Activated gamma-delta T cell treated with Interleukin-2 at 50 U/mL for 16 hours (primary cell): Measurements from ENCODE around the gene TLE2.
A peak's percentile ranks its signal among the peaks of the same experiment; 100 is the strongest.
"Not testable (repeated sequence)": the region's sequence is repeated elsewhere in the genome, so short reads cannot be mapped to it uniquely, and the experiment has no call there.

Experiments
- DNase-seq: peaks from one replicate; pipeline ENCODE4 v3.0.0-alpha.2; 2020

Gene TLE2

DNA sequence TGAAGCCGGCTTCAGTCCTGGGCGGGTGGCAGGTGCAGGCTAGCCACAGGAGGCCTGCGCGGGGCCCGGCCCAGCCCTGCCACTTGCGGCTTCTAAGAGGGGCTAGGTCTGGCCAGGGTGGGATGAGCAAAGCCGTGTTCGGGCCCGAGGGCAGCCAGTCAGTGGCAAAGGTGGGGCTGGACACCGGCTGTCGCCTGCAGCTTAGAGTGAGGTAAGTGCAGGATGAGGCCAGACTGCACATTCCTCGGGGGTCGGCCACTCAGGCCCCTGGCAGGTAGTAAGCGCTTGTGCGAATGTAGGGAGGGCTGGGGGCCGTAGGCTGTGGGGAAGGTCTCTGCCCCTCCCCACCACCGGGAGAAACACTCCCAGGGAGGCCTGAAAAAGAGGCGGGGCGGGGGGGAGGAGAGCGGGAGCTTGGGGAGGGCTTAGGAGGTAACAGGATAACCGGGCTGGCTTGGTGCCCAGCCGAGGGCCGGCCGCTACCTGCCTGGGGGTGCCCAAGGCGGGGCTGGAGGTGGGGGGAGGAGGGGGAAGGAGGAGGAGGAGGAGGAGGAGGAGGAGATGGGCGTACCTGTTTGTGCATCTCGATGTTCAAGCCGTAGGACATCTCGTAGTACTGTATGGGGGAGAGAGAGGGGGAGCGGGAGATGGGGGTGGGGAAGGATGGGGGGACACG is 26.8 kb upstream of the TLE2 start:
- DNase-seq: no peak

GRCh38 chr19:3054972-3055740 is 26.1 kb upstream of the TLE2 start:
- no peak for DNase-seq

GRCh38 chr19:3054265-3054971 is 25.3 kb upstream of the TLE2 start:
- DNase-seq: no peak

- DNase-seq: no peak
Measured at GRCh38 chr19:3053780-3054179, 24.7 kb upstream of the TLE2 start.

DNA sequence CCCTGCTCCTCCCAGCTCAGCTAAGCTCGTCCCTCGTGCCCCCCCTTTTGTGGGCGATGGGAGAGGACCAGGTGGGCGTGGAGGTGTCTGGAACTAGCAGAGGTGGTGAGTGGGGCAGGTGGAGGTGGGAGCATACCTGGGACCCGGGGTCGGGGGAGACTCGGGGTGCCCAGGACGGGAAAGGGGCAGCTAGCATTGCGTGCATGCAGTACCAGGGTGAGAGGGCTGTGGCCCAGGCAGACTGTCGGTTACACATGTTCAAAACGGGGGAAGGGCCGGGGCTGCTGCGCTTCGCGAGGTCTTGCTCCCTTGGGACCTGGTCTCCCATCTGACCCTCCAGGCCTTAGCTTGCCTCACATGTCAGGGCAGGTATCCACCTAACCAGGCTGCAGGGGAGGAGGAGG is 24.1 kb upstream of the TLE2 start:
- no peak for DNase-seq

GRCh38 chr19:3050016-3050415 is 20.9 kb upstream of the TLE2 start:
- DNase-seq: not testable (repeated sequence)

- DNase-seq: no peak
Measured at GRCh38 chr19:3049089-3049488, 20.0 kb upstream of the TLE2 start.

GRCh38 chr19:3048190-3048533 is 19.1 kb upstream of the TLE2 start:
- no peak for DNase-seq

- peak; percentile 50 for DNase-seq
Measured at GRCh38 chr19:3047496-3048189, 18.6 kb upstream of the TLE2 start.

DNA sequence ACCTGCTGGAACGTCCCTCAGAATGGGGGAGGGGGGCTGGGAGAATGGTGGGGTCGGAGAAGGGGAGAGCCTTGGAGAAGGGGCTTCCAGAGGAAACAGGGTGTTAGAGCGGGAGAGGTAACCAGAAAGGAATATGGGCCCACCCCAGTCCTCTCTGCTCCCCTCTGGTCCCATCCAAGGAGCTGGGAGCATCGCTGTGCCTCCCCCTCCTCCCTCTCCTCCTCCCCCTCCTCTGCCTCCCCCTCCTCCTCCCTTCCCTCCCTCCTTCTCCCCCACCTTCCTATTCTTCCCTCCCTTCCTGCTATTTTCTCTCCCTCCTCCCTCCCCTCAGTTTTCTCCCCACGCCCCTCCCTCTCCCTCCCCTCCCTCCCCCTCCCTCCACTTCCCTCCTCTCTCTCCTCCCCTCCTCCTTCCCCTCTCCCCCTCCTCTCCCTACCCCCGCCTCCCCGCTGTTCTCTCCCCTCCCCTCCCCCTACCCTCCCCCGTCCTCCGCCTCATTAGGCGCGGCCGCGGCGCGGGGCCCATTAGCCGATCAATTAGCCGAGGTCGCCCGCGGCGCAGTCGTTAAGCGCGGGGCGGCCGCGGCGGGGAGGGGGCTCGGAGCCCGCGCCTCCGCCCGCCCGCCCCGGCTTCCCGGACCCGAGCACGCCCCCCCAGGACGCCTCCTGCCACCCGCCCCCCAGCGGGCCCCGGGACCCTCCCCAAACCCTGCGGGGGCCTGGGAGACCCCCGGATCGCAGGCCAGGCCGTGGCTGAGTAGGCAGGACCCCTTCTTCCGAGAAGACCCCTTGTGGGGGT is 17.8 kb upstream of the TLE2 start:
- DNase-seq: no peak

- no peak for DNase-seq
Measured at GRCh38 chr19:3045885-3046697, 17.0 kb upstream of the TLE2 start.

DNA sequence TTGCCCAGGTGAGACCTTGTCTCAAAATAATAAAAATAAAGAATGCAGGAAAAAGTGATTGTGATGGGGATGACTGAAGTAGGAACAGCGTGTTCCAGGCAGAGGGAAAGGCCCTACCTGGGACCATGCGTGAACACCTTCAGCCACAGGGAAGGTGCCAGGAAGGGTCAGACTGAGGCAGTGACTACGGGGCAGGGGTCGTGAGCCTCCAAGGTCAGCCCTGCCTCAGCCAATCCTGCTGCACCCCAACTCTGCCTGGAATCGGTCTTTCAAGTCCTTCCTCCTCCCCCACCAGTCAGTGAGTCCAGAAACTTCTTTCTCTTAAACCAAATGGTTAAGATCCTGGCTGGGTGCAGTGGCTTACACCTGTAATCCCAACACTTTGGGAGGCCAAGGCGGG is 16.1 kb upstream of the TLE2 start:
- no peak for DNase-seq

DNA sequence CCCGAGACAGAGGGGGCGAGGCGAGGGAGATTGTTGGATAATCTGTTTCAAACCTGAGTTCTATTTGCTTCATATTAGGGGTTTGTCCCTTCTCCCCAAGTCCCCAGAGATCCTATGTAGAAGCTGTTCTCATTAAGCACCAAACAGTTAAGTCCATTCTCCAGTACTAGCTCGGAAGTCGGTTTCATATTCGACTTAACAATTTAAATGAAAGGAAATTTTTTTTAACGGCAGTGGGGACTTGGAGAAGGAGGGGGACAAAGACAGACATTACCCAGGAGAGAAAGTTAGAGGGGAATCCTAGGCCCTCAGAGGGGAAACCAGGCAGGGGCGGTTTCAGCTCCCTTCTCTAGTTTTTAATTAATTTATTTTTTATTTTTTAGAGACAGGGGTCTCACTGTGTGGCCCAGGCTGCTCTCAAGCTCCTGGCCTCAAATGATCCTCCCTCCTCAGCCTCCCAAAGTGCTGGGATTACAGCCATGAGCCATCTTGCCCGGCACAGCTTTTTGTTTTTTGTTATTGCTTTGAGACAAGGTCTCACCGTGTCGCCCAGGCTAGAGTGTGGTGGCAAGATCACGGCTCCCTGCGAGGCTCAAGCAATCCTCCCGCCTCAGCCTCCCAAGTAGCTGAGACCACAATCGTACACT is 13.7 kb upstream of the TLE2 start:
- DNase-seq: no peak

DNA sequence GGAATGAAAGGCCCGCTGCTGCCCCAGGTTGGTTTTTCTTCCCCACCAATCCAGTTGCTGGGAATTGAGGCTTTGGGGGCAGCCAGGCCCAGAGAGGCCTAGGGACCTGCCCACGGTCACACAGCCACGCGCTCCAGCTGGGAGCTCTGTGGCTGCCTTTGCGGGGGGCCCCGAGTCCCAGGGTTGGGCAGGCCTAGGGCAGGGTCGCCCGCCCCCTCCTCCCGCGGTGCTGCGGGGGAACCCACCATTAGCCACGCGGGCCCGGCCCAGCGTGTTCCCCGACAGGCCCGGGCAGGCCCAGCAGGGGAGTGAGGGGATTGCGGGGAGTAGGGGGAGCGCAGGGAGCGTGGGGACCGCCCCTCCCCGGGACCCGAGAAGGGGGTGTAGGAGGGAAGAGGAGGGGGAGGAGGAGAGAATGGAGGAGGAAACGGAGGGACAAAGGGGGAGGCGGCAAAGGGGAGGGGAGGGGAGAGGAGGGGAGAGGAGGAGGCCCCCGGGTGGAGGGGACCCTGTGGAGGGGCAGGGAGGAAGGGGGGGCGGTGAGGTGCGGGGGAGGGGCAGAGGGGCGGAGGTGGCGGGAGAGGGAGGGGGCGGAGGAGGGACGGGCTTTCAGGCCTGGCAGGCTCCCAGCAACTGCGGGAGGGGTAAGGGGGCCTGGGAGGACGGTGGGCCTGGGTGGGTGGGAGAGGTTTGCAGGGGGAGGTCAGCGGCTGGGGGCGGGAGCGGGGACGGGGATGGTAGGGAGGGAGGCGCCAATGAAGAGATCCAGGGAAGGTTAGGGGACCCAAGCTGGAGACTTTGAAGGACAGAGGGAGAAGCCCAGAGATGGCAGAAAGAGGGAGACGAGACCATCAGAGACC is 12.9 kb upstream of the TLE2 start:
- no peak for DNase-seq

- no peak for DNase-seq
Measured at GRCh38 chr19:3041327-3041726, 12.2 kb upstream of the TLE2 start.

DNA sequence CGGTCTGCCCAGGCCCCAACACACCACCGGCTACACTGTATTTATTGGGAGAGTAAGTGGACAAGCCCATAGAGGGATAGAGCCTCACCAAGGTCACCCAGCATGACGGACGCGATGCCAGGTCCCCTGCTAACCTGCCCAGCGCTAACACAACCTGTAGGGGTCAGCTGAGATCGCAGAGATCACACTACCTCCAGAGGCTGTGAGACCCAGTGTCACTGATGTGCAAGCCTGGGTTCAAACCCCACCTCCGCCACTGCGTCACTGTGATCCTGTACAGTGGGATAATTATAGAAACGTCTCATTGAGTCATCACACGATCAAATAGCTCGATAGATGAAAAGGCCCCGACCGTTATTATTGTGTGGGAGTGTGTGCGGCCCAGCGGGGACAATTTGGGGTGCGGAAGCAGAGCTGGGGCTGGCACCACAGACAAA is 10.6 kb upstream of the TLE2 start:
- no peak for DNase-seq

DNA sequence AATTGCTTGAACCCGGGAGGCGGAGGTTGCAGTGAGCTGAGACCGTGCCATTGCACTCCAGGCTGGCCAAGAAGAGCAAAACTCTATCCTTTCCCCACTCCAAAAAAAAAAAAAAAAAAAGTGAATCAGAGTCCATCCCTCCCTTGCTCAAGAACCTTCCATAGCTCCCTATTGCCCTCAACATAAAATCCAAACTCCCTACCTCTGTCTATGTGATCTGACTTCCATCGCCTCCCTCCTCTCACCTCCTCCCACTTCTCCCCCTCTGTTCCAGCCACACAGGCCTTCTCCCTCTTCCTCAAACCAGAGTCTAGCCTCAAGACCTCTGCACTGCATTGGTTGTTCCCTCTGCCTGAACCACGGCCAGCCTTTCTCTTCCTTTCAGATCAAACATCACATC is 10.0 kb upstream of the TLE2 start:
- DNase-seq: no peak

DNA sequence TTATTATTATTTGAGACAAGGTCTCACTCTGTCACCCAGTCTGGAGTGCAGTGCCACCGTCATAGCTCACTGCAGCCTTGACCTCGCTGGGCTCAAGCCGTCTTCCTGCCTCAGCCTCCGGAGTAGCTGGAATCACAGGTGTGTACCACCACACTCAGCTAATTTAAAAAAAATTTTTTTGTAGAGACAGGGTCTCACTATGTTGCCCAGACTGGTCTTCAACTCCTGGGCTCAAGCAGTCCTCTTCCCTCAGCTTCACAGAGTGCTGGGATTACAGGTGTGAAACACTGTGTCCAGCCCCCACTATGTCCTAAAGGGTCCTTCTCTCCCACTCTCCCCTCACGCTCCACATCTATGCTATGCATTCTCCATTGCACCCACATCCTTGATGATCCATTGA is 9.1 kb upstream of the TLE2 start:
- DNase-seq: no peak

DNA sequence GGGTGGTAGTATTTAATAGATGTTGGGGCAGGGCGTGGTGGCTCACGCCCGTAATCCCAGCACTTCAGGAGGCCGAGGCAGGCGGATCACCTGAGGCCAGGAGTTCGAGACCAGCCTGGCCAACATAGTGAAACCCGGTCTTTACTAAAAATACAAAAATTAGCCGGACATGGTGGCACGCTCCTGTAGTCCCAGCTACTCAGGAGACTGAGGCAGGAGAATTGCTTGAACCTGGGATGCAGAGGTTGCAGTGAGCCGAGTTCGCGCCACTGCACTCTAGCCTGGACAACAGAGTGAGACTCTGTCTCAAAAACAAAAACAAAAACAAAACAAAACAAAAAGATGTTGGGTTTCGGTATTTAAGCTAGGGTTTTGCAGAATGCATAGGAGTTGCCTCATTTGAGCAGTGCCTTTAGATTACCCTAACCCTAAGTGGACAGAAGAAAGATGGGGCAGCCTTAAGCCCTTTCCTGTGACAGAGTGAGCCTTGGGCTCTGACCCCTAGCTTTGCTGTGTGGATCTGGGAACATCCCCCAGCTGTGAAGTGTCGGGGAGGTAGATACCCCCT is 8.0 kb upstream of the TLE2 start:
- DNase-seq: not testable (repeated sequence)
